Trophoblast cell (in vitro differentiated cells and primary cell): Measurements from ENCODE around the gene DYNC1H1.

Experiments
- DNase-seq, 2 donors: peaks; one replicate each; pipeline ENCODE4 v3.0.0-alpha.2; 2016
- H2AFZ ChIP-seq: 2 replicates; pipeline ENCODE4 v1.6.1; 2013; ENCODE audit warnings: low read length, moderate library complexity, mild to moderate bottlenecking; ENCODE audit not compliant: insufficient read depth, poor library complexity
- H2AK5ac ChIP-seq: 2 replicates; pipeline ENCODE4 v1.6.1; 2013; ENCODE audit warnings: mild to moderate bottlenecking, low read length
- H2BK120ac ChIP-seq: 2 replicates; pipeline ENCODE4 v1.6.1; 2013; ENCODE audit warnings: low read length, mild to moderate bottlenecking, moderate library complexity; ENCODE audit not compliant: insufficient read depth, poor library complexity
- H2BK12ac ChIP-seq: 2 replicates; pipeline ENCODE4 v1.6.1; 2013; ENCODE audit warnings: mild to moderate bottlenecking, low read length, moderate library complexity
- H2BK5ac ChIP-seq: 2 replicates; pipeline ENCODE4 v1.6.1; 2013; ENCODE audit warnings: low read length, low read depth, moderate library complexity, mild to moderate bottlenecking; ENCODE audit not compliant: poor library complexity
- H3K14ac ChIP-seq: 2 replicates; pipeline ENCODE4 v1.6.1; 2013; ENCODE audit warnings: mild to moderate bottlenecking, low read length
- H3K18ac ChIP-seq: 2 replicates; pipeline ENCODE4 v1.6.1; 2013; ENCODE audit warnings: mild to moderate bottlenecking, low read length
- H3K23ac ChIP-seq: 2 replicates; pipeline ENCODE4 v1.6.1; 2013; ENCODE audit warnings: low read length
- H3K27ac ChIP-seq: 2 replicates; pipeline ENCODE4 v1.5.1; 2013; ENCODE audit warnings: low read depth, mild to moderate bottlenecking, inconsistent platforms, low read length, moderate library complexity
- H3K27me3 ChIP-seq: 2 replicates; pipeline ENCODE4 v1.6.1; 2013; ENCODE audit warnings: inconsistent platforms, mild to moderate bottlenecking, low read length, moderate library complexity; ENCODE audit not compliant: insufficient read depth
- H3K36me3 ChIP-seq, 2 experiments: 1 replicate in 1 of 2; 2 replicates in 1 of 2; pipeline ENCODE4 v1.6.1; 2013; ENCODE audit warnings: low read length in 2 of 2, mild to moderate bottlenecking in 2 of 2, moderate library complexity in 1 of 2; ENCODE audit not compliant: insufficient read depth in 2 of 2, control insufficient read depth in 1 of 2
- H3K4ac ChIP-seq: 2 replicates; pipeline ENCODE4 v1.6.1; 2013; ENCODE audit warnings: low read depth, mild to moderate bottlenecking, low read length, moderate library complexity
- H3K4me1 ChIP-seq, 2 experiments: 1 replicate in 1 of 2; 2 replicates in 1 of 2; pipeline ENCODE4 v1.6.1; 2013; ENCODE audit warnings: low read length in 2 of 2, mild to moderate bottlenecking in 2 of 2, moderate library complexity in 1 of 2; ENCODE audit not compliant: insufficient read depth in 2 of 2, control insufficient read depth in 1 of 2
- H3K4me2 ChIP-seq: 2 replicates; pipeline ENCODE4 v1.6.1; 2013; ENCODE audit warnings: inconsistent platforms, mild to moderate bottlenecking, low read length, moderate library complexity
- H3K4me3 ChIP-seq: 2 replicates; pipeline ENCODE4 v1.5.1; 2013; ENCODE audit warnings: mild to moderate bottlenecking, low read depth, low read length, inconsistent platforms
- H3K79me1 ChIP-seq: one replicate; pipeline ENCODE4 v1.6.1; 2013; ENCODE audit warnings: low read length
- H3K79me2 ChIP-seq: 2 replicates; pipeline ENCODE4 v1.6.1; 2013; ENCODE audit warnings: low read length, mild to moderate bottlenecking; ENCODE audit not compliant: control insufficient read depth, insufficient read depth, poor library complexity
- H3K9ac ChIP-seq: 2 replicates; pipeline ENCODE4 v1.6.1; 2013; ENCODE audit warnings: mild to moderate bottlenecking, low read length
- H3K9me3 ChIP-seq: 2 replicates; pipeline ENCODE4 v1.6.1; 2013; ENCODE audit warnings: low read depth, mild to moderate bottlenecking, control low read depth, inconsistent platforms, low read length; ENCODE audit not compliant: insufficient read depth
- H4K12ac ChIP-seq: 2 replicates; pipeline ENCODE4 v1.6.1; 2013; ENCODE audit warnings: low read depth, mild to moderate bottlenecking, low read length, moderate library complexity
- H4K8ac ChIP-seq: 2 replicates; pipeline ENCODE4 v1.6.1; 2013; ENCODE audit warnings: low read depth, mild to moderate bottlenecking, low read length, moderate library complexity
- H4K91ac ChIP-seq: one replicate; pipeline ENCODE4 v1.6.1; 2013; ENCODE audit warnings: low read depth, mild to moderate bottlenecking, low read length, moderate library complexity
- whole genome bisulfite sequencing: extraction: QIAGEN DNeasy Blood & Tissue Kit; methylation state at CpG from one replicate; pipeline ENCODE4 v1.1.7; 2013; ENCODE audit warnings: missing lambda C conversion rate; ENCODE audit not compliant: insufficient read length, insufficient coverage; ENCODE audit errors: extremely low coverage; 5-methylcytosine and 5-hydroxymethylcytosine counted together

The DYNC1H1 gene

DNA sequence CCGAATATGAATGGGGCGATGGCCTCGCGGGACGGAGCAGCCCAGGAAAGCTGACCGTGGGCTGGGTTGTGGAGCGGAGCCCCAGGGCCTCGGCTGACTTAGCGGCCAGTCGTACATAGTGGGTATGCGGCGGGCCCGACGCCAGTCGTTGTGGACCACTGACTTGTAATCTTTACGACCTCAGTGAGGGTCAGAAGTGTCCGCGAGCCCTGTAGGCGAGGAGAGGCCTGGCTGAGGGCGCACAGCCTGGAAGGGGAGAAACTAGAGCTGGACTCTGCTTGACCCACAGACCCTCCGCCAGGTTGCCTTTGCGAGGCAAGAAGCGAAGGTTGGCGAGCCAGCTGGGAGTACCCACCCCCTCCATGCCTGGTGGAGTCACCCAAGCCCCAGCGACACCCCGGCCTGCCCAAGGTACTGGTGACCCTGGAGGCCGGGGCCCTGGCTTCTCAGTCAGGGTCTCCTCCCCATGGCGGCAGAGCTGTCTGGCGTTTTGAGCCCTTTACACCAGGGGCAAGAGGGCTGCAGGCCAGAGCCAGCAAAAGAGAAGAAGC, 15.6 kb upstream of the DYNC1H1 start:
- Histone ChIP-seq H2BK5ac (peak overlapping the region; percentile 70), H3K9ac (peak overlapping the region; percentile 60), H3K79me1 (peaks cover 12% of the 10 kb centered on the region), H4K91ac (peak overlapping the region; percentile 80), H3K23ac (no peak overlapping the region), H2BK120ac (peak overlapping the region; percentile 53), H3K9me3 (peaks cover 2% of the 10 kb centered on the region), H3K4me1 (peaks cover 6 to 8% of the 10 kb centered on the region in 2 experiments), H3K4ac (peak overlapping the region; percentile 61), H2BK12ac (no peak overlapping the region), H3K4me3 (peak overlapping the region; percentile 74), H4K8ac (peak overlapping the region; percentile 96), H3K27ac (peak overlapping the region; percentile 80), H3K18ac (peak overlapping the region; percentile 67), H3K4me2 (peak overlapping the region; percentile 65), H2AK5ac (peak overlapping the region; percentile 78), H2AFZ (peak overlapping the region; percentile 41), H3K36me3 (no peaks in the 10 kb centered on the region), H4K12ac (peak overlapping the region; percentile 87), H3K14ac (peak overlapping the region; percentile 90), H3K27me3 (no peaks in the 10 kb centered on the region), H3K79me2 (peaks cover 9% of the 10 kb centered on the region)
- no peak for DNase-seq
- WGBS = no CpG with 5 or more reads among the region's 29 CpGs

DNA sequence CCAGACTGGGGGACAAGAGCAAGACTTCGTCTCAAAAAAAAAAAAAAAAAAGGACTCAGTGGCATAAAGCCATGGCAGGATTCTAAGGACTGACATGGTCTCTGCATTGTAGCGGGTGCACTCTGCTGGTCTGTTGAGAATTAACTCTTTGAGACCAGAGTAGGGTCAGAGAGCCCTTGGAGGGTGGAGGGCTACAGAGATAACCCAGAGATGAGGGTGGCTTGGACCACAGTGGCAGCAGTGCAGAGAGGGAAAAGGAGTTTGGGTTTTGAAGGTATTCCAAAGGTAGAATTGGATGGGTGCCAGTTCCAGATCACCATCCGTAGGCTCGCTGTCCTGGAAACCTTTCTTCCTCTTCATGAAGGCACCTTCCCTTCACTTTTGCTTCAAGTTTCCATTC, 14.3 kb upstream of the DYNC1H1 start:
- Histone ChIP-seq H2AFZ (no peak overlapping the region), H2BK5ac (no peak overlapping the region), H3K23ac (no peak overlapping the region), H4K91ac (no peak overlapping the region), H3K79me2 (peaks cover 9% of the 10 kb centered on the region), H3K9ac (no peak overlapping the region), H3K4me1 (peaks cover 6 to 8% of the 10 kb centered on the region in 2 experiments), H3K27ac (no peak overlapping the region), H3K79me1 (peaks cover 12% of the 10 kb centered on the region), H2BK120ac (no peak overlapping the region), H4K12ac (no peak overlapping the region), H3K4me3 (no peak overlapping the region), H2BK12ac (no peak overlapping the region), H3K9me3 (peaks cover 2% of the 10 kb centered on the region), H3K4me2 (no peak overlapping the region), H2AK5ac (no peak overlapping the region), H3K27me3 (no peaks in the 10 kb centered on the region), H4K8ac (no peak overlapping the region), H3K18ac (no peak overlapping the region), H3K14ac (no peak overlapping the region), H3K36me3 (no peaks in the 10 kb centered on the region), H3K4ac (no peak overlapping the region)
- DNase-seq = no peak
- no CpG with 5 or more reads among the region's 4 CpGs for WGBS

- no peaks in the 10 kb centered on the region for H3K27me3 ChIP-seq
- no peak overlapping the region for H2BK5ac ChIP-seq
- H3K14ac ChIP-seq = no peak overlapping the region
- H3K79me1 ChIP-seq = peaks cover 12% of the 10 kb centered on the region
- no peak overlapping the region for H2AFZ ChIP-seq
- no peak overlapping the region for H2BK12ac ChIP-seq
- DNase-seq = no peak
- H3K4me1 ChIP-seq = peaks cover 6 to 8% of the 10 kb centered on the region in 2 experiments
- H3K23ac ChIP-seq = no peak overlapping the region
- no peak overlapping the region for H3K18ac ChIP-seq
- H3K9ac ChIP-seq = no peak overlapping the region
- no peak overlapping the region for H3K4ac ChIP-seq
- no peak overlapping the region for H4K91ac ChIP-seq
- H3K79me2 ChIP-seq = peaks cover 9% of the 10 kb centered on the region
- H3K27ac ChIP-seq = no peak overlapping the region
- H2AK5ac ChIP-seq = no peak overlapping the region
- H3K4me3 ChIP-seq = no peak overlapping the region
- no peaks in the 10 kb centered on the region for H3K36me3 ChIP-seq
- no peak overlapping the region for H2BK120ac ChIP-seq
- H3K4me2 ChIP-seq = no peak overlapping the region
- WGBS = no CpG with 5 or more reads among the region's 4 CpGs
- H3K9me3 ChIP-seq = peaks cover 2% of the 10 kb centered on the region
- H4K12ac ChIP-seq = no peak overlapping the region
- no peak overlapping the region for H4K8ac ChIP-seq
Observed at GRCh38 chr14:101950516-101951215, 13.7 kb upstream of the DYNC1H1 start.

- DNase-seq = no peak
- Histone ChIP-seq H2AK5ac (no peak overlapping the region), H3K9ac (no peak overlapping the region), H2BK120ac (no peak overlapping the region), H3K27me3 (no peaks in the 10 kb centered on the region), H3K4me3 (no peak overlapping the region), H3K14ac (no peak overlapping the region), H3K4me1 (peaks cover 6% of the 10 kb centered on the region in 2 experiments), H3K79me2 (peaks cover 6% of the 10 kb centered on the region), H3K23ac (no peak overlapping the region), H2BK12ac (no peak overlapping the region), H3K36me3 (no peaks in the 10 kb centered on the region), H3K4ac (no peak overlapping the region), H4K91ac (no peak overlapping the region), H4K12ac (no peak overlapping the region), H3K4me2 (no peak overlapping the region), H4K8ac (no peak overlapping the region), H3K9me3 (no peaks in the 10 kb centered on the region), H2BK5ac (no peak overlapping the region), H2AFZ (no peak overlapping the region), H3K18ac (no peak overlapping the region), H3K27ac (no peak overlapping the region), H3K79me1 (peaks cover 8% of the 10 kb centered on the region)
- no CpG with 5 or more reads among the region's 8 CpGs for WGBS
Observed at GRCh38 chr14:101953151-101953550, 11.2 kb upstream of the DYNC1H1 start.
